Measurements from ENCODE around the gene IER3. TPM values are rescaled to one million over a fixed set of nuclear protein-coding genes. Genes with fewer than 3 reads are reported as not detected.
A peak's percentile ranks its signal among the peaks of the same experiment; 100 is the strongest.

The IER3 gene
- total and polyA plus RNA-seq, 2 of the 13 experiments (the other 11 are each of a cell fraction or from before 2014, with no cell fraction given) = 51.1 to 131 TPM

GRCh38 chr6:30722280-30723112 is 21.9 kb downstream of the IER3 start (continued):
- TF ChIP-seq, protein P1, sequence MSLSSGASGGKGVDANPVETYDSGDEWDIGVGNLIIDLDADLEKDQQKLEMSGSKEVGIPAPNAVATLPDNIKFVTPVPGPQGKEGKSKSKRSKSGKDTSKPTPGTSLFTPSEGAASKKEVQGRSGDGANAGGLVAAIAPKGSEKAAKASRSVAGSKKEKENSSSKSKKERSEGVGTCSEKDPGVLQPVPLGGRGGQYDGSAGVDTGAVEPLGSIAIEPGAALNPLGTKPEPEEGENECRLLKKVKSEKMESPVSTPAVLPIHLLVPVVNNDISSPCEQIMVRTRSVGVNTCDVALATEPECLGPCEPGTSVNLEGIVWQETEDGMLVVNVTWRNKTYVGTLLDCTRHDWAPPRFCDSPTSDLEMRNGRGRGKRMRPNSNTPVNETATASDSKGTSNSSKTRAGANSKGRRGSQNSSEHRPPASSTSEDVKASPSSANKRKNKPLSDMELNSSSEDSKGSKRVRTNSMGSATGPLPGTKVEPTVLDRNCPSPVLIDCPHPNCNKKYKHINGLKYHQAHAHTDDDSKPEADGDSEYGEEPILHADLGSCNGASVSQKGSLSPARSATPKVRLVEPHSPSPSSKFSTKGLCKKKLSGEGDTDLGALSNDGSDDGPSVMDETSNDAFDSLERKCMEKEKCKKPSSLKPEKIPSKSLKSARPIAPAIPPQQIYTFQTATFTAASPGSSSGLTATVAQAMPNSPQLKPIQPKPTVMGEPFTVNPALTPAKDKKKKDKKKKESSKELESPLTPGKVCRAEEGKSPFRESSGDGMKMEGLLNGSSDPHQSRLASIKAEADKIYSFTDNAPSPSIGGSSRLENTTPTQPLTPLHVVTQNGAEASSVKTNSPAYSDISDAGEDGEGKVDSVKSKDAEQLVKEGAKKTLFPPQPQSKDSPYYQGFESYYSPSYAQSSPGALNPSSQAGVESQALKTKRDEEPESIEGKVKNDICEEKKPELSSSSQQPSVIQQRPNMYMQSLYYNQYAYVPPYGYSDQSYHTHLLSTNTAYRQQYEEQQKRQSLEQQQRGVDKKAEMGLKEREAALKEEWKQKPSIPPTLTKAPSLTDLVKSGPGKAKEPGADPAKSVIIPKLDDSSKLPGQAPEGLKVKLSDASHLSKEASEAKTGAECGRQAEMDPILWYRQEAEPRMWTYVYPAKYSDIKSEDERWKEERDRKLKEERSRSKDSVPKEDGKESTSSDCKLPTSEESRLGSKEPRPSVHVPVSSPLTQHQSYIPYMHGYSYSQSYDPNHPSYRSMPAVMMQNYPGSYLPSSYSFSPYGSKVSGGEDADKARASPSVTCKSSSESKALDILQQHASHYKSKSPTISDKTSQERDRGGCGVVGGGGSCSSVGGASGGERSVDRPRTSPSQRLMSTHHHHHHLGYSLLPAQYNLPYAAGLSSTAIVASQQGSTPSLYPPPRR (CRISPR knock-in tag; IDR thresholded peaks at IDR 0.05; ENCODE audit: borderline replicate concordance) = no peak
- TF ChIP-seq RXRB (CRISPR knock-in tag; IDR thresholded peaks at IDR 0.05; ENCODE audit: borderline replicate concordance) (peak; percentile 55), RBM22 (optimal IDR thresholded peaks at IDR 0.05; ENCODE audit: low read length) (peak; percentile 40), HINFP (CRISPR knock-in tag; IDR thresholded peaks at IDR 0.05; ENCODE audit: low read depth) (0 out of 2 replicates have a peak, but pooled peaks have one; percentile 66), FOXA3 (CRISPR knock-in tag; IDR thresholded peaks at IDR 0.05) (0 out of 2 replicates have a peak, but pooled peaks have one; percentile 17), GABPA (IDR thresholded peaks at IDR 0.05; ENCODE audit: low read depth, low read length) (no peak), GABPA (CRISPR knock-in tag; IDR thresholded peaks at IDR 0.05; ENCODE audit: low read depth) (peak; percentile 28; the same call in 1 of the 2 replicates), KDM2A (CRISPR knock-in tag; IDR thresholded peaks at IDR 0.05; ENCODE audit: borderline replicate concordance, low read depth) (peak; percentile 73; the same call in 1 of the 2 replicates), YEATS2 (CRISPR knock-in tag; IDR thresholded peaks at IDR 0.05; ENCODE audit: borderline replicate concordance) (peak; percentile 45; the same call in 1 of the 2 replicates), NONO (IDR thresholded peaks at IDR 0.05) (no peak), NONO (CRISPR knock-in tag; conservative IDR thresholded peaks at IDR 0.05) (peak; percentile 74), ZNF747 (CRISPR knock-in tag; IDR thresholded peaks at IDR 0.05; ENCODE audit: borderline replicate concordance) (peak; percentile 86), ZNF777 (CRISPR knock-in tag; IDR thresholded peaks at IDR 0.05) (peak; percentile 65; the same call in 1 of the 2 replicates), ATF2 (CRISPR knock-in tag; IDR thresholded peaks at IDR 0.05) (0 out of 2 replicates have a peak, but pooled peaks have one; percentile 36), TGIF2 (CRISPR knock-in tag; IDR thresholded peaks at IDR 0.05) (peak; percentile 90), POLR2A (IDR thresholded peaks at IDR 0.05; ENCODE audit: insufficient read depth in 1 of 2, low read depth in 2 of 2, low read length in 2 of 2) (peak; percentile 50 to 63; a peak in 2 of 4 replicates)
- TF ChIP-seq, protein P2, sequence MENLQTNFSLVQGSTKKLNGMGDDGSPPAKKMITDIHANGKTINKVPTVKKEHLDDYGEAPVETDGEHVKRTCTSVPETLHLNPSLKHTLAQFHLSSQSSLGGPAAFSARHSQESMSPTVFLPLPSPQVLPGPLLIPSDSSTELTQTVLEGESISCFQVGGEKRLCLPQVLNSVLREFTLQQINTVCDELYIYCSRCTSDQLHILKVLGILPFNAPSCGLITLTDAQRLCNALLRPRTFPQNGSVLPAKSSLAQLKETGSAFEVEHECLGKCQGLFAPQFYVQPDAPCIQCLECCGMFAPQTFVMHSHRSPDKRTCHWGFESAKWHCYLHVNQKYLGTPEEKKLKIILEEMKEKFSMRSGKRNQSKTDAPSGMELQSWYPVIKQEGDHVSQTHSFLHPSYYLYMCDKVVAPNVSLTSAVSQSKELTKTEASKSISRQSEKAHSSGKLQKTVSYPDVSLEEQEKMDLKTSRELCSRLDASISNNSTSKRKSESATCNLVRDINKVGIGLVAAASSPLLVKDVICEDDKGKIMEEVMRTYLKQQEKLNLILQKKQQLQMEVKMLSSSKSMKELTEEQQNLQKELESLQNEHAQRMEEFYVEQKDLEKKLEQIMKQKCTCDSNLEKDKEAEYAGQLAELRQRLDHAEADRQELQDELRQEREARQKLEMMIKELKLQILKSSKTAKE (CRISPR knock-in tag; IDR thresholded peaks at IDR 0.05; ENCODE audit: borderline replicate concordance) = 0 out of 2 replicates have a peak, but pooled peaks have one; percentile 30
